NCI-H345 (cell line): Measurements from ENCODE around the gene OGFOD2.

Experiments used
- DNase-seq: peaks from one replicate; lab custom pipeline; 2025; lab: John Stamatoyannopoulos, UW

The OGFOD2 gene

DNA sequence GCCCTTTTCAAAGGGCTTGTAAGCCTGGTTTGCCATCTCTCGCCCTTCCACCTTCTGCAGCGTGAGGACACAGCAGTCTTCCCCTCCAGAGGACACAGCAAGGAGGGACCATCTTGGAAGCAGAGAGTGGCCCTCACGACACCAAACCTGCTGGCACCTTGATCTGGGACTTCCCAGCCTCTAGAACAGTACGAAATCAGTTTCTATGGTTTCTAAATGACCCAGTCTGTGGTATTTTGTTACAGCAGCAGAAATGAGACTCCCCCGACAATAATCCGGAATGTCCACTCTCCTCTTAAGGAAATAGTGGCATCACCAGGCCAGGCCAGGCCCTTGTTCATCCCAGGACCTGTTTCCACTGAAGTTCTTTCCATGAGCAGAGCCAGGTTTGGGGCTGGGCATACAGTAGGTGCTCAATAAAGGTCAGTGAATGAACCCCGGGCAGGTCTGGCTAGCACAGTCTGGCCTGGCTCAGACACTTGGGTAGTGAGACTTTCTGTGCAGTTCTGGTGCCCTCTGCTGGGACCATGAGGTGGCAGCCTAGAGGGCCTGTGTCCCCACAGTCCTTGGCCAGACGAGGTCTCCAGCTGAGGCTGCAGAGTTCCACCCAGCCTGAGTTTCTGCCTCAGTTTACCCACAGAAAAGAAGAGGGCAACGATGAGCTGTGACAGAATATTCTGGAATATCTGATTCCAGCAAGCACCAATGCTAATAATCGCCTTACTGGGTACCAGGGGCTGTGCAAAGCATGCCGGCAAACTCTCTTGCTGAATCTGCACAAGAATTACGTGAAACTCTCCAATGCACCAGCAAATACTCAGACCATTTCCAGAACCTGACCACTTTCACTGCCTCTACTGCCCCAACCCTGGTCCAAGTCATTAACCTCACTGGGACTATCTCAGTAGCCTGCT is 22.8 kb upstream of the OGFOD2 start:
- DNase-seq, result peak; percentile 49

DNA sequence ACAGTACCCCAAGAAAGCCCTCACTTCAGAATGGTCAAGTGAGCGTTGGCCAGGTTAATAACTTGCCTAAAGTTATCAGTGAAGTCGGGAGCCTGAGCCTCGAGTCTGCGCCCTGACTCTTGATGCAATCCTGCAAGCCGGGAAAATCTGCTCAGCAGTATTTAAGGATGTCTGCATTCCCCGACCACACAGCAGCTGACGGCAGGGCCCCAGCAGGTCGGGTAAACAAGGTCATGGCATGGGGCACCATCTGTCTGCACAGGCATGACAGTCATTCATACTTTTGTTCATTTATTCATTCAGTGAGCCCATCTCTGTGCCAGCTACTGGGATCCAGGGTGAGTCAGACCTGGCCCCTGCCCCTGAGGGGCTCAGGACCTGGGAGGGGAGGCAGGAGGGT is 19.9 kb upstream of the OGFOD2 start:
- DNase-seq, result no peak

DNA sequence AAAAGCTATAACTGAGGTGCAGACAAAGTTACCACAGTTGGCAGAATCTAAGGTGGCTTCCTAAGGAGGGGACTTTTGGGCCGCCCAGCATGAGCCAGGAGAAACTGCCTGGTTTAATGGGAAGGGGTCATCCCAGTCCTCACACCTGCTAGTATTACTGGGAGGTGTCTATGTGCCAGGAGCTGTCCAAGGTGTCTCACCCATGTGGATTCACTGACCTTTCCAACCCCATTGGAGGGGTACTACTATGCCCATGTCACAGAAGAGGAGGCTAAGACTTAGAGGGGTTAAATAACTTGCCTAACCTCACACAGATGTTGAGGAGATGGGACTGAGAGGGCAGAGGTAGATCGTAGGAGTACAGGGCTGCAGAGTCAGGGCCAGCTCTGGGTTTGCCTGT is 19.0 kb upstream of the OGFOD2 start:
- DNase-seq, result no peak

DNA sequence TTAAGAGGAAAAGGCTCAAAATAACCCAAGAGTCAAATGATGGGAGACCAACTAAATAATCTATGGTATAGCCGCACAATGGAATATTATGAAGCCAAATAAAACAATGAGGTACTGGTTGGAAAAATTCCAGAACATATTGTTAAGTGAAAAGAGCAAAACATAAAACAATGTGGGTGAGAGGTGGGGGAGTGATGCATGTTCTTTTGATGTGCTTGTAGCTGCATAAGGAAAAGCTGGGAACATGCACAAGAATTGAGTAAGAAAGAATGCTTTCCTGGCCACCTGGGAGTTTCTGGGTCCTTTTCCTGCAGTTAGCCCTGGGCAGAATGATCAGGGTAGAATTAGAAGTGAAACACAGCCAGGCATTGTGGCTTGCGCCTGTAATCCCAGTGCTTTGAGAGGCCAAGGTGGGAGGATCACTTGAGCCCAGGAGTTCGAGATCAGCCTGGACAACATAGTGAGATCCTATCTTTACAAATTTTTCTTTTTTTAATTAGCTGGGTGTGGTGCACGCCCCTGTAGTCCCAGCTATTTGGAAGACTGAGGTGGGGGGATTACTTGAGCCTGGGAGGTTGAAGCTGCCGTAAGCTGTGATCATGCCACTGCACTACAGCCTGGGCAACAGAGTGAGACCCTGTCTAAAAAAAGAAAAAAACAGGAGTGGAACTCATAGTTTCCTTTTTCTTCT is 16.7 kb upstream of the OGFOD2 start:
- no peak for DNase-seq

DNA sequence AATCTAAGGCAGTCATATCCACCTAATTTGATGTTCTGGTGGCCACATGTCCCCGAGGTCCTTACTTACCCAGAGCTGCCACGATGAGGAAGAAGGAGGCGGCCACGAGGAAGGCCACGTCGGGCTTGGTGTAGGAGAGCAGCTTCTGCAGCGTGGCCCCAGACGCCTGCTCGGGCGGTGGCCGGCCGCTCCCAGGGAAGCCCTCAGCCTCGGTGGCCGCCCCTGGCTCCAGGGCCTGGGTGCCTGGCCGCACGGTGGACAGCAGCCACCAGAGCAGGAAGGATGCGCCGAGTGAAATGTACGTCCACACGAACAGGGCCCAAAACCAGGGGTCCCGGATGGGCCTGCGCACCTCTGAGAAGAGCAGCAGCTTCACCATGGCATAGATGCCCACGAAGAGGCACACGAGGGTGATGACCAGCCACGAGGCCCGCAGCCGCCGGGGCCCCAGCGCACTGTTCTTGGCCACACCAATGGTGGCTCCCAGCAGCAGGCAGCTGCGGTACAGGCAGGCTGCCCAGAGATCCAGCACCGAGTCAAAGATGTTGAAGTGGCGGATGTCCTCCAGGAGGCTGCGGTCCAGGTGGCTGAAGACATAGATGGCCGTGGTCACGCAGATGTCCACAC is 15.4 kb upstream of the OGFOD2 start:
- no peak for DNase-seq

DNA sequence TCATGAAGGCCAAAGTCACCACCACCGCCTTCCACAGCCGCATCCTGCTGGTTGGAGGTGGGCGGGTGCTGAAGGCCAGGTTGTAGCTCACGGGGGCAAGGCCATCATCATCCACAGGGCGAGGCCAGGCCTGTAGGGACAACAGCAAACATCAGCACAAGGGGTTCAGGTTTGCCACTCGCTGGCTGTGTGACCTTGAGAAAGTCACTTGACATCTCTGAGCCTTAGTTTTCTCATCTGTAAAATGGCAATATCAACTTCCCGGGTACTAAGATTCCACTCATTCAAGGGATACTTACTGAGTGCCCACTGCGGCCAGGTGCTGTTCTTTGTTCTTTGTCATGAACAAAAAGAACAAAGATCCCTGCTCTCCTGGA is 14.9 kb upstream of the OGFOD2 start:
- no peak for DNase-seq

DNA sequence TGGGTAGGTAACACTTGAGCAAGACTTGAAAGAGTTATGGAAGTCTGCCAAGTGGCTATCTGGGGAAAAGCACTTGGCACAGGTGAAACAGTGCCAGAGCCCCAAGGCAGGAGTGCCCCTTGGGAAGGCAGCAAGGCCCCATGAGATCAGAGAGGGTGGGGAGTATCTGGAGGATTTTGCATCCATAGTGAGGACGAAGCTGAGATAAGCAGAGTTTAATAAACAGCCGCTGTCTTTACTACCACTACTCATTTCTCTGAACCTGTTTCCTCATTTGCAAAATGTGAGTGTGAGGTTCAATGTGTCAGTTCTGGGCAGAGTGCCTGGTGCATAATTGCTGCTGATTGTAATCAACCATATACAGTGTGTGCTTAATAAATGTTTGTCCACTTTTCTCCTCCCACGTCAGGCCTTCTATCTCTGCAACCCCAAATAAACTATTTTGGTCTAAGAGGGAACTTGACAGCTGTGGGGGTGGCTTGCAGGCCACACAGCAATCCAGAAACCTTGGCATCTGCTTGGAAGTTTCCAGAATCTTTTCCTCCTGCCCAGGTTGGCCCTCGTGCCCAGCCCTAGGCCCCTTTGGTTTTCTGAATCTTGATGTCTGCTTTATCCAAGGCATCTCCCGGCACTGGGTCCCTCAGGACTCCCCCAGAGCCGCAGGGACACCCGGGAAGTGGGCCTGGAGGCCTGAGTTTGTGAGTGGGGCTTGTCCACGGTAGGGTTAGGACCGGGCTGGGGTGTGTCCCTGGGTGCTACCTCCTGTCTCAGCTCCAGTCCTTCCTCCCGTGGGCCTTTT is 13.3 kb upstream of the OGFOD2 start:
- no peak for DNase-seq

DNA sequence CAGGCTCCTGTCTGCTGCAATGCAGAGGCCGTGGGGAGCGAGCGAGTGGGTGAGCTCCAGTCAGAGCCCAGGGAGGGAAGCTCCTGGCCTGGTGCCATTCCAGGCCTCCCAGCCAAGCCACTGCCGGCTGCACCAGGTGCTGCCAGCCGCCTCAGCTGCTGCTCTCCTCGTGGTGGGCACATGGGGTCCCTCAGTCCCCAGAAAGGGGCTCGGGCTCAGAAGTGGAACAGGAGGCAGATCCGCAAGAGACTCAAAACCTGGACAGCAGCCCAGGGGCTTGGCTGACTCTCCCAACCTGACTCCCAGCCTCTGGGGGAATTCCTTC is 11.1 kb upstream of the OGFOD2 start:
- DNase-seq, result no peak

DNA sequence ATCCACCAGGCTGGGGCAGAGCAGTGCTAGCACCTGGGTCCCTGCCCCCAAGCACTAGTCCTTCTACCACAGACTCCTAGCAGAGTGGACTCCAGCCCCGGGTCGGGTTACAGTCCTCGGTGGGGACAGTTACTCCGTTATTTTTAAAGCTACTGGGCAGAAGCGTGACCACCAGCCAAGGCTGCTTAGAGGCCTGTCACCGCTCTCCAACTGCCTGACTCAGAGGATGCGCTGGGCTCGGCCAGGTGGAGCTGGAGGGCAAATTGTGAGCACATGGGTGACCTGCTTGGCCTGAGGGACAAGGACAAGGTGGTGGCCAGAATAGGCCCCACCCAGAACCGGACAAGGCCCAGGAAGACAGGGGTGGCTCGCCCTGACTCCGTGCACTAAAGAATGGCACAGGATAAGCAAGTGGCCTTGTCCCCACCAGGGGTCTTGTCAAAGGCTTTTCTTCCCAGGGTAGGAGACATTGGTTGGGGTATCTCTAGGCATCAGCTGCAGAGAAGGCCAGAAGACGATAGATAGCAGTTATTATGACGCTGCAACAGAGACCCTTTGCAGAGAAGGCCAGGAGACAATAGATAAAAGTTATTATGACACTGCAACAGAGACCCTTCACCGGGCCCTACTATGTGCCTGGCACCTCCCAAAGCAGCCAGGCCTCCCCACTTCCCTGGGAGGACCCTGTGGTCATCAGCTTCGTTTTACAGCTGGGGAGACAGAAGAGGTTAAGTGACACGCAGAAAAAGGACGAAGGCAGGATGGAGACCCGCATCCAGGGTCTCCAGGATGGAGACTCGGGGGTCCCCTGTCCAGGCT is 10.4 kb upstream of the OGFOD2 start:
- no peak for DNase-seq

DNA sequence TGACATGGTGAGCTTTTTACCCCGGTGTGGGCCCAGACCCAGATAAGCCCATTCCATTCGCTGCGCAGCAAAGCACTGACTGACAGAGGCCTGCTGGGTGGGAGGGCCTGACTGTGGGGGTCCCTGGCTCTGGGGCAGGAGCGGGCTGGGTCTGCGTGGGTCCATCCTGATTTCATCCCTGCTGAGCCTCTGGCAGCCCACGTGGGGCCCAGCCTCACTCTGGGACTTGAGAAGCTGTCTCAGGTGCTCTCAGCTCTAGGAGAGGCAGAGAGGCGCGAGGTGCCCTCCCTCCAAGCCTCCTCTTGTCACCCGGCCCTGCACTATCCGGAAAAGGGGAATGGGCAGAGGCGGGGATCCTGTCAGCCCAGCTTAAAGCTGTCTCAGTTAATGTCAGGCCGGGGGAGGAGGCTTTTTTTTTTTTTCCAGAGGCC is 9.7 kb upstream of the OGFOD2 start:
- no peak for DNase-seq

DNA sequence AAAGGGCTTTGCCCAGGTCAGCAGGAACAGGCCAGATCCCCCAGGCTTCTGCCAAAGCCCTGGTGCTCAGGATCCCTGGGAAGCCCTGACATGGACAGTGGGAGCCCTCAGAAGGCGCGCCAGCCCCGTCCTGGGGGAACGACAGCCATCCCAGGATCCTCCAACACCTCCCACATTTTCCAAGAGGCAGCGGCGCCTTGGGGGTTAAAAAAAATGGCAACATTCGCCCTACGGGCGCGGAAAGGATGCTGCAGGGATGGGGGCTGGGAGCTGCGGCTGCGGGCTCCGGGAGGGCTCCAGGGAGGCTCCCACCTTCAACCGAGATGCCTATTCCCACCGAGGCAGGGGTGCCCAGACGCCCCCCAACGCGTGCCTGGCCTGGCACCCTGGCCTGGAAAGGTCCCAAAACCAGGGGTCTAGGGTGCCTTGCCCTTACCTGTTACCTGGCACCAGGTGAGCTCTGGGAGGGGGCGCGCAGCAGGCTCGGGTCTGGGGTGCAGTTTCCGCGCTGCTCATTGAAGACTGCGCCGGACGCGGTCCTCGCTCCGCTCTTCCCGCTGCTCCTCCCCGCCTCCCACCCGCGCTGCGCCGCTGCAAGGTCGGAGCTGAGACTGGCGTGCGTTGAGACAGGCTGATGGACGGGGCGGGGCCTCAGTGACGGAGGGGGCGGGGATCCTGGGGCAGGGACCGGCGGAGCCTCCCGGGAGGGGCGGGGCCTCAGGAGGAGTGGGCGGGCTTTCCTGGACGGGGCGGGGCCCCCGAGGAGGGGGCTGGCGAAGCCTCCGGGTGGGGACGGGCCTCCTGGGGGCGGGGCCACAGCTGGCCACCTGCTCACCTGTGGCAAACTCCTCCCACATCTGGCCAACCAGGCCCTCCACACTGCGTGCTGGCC is 8.9 kb upstream of the OGFOD2 start, which contains the start of gene ABCB9:
ABCB9 (minus strand) TSS at position 613 of the 892 bp plus-strand sequence. CDS start 6,228 bp downstream, outside the sequence.
- DNase-seq, result peak; percentile 95

DNA sequence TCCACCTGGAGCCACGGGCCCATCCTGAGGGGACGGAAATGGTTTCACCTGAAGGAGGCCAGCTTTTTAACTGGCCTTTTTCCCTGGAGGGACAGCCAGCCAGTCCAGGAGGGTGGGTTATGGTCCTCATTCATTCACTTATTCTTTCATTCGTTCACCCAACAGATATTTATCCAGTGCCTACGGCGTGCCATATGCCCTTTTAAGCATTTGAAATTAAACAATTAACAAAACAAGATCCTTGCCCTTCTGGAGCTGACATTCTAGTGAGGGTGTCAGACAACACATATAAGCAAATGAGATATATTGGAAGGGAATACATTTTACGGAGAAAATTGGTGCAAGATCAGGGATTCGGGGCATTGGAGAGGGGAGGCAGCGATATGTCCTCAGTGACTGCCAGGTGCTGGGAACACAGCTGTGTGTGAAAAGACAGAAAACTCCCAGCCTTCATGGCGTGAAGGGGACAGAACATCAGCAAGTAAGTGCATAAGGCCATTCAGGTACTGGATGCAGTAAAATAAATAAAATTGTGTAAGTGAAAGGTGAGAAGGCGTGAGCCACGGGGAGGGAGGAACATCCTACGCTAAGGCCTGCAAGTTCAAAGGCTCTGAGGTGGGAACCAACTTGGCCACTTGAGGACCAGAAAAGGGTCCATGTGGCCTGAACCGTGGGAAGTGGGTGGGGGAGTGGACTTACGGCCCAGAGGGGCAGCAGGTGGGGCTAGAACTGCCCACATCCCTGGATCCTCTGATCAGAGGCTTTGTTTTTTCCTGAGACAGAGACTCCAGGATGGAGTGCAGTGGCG is 8.1 kb upstream of the OGFOD2 start:
- DNase-seq, result no peak

DNA sequence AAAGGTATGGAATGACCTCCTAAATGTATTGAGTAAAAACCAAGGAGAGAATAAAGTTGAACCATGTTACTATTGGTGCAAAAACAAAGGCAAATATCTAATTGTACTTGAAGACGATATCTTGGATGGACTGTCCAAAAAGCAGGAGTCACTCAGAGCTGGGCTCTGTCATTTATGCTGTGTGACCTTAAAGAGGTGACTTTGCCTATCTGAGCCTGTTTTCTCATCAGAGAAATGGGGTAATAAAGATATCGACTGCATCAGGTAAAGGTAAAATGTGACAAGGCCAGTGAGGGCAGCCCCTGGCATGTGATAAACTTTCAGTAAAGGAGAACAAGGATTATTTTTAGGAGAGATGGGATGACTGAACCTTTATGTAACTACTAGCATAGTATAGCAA is 6.9 kb upstream of the OGFOD2 start:
- DNase-seq, result no peak

DNA sequence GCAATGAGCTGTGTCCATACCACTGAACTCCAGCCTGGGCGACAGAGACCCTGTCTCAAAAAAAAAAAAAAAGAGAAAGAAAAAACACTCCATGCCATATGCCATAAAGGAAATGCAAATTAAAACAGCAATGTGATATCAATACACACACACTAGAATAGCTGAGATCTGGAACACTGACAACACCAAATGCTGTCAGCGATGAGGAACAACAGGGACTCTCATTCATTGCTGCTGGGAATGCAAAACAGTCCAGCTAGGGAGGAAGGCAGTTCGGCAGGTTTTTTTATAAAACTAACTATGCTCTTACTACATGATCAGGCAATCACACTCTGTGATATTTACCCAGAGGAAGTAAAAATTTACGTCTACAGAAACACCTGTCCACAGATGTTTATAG is 5.4 kb upstream of the OGFOD2 start:
- DNase-seq, result peak; percentile 21

DNA sequence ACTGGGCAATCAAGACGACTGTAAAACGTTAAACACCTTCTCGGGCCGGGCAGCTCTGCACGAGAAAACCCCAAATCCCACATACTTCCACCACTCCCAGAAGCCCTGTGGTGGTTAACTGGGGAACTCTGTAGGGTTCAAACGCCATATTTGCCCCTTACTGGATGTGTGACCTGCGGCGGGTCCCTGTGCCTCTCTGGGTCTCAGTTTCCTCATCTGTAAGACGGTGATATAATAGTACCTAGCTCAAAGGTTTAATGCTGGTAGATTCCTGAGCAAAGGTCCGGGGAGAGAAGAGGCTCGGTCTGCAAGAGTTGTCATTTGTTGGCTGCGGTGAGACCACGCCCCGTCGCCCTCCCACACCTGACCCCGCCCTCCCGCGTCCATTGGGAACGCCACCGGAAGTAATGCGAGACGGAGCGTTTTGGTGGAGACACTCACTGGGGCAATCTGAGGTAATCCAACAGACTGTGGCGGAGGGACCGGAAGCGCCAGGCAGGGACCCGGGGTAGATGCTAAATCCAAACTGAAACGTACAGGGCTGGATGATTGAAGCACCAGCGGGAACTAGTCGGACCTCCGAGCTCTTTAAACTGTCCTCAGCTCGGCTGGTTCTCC is 661 bp upstream of the OGFOD2 start:
- peak; percentile 98 for DNase-seq

DNA sequence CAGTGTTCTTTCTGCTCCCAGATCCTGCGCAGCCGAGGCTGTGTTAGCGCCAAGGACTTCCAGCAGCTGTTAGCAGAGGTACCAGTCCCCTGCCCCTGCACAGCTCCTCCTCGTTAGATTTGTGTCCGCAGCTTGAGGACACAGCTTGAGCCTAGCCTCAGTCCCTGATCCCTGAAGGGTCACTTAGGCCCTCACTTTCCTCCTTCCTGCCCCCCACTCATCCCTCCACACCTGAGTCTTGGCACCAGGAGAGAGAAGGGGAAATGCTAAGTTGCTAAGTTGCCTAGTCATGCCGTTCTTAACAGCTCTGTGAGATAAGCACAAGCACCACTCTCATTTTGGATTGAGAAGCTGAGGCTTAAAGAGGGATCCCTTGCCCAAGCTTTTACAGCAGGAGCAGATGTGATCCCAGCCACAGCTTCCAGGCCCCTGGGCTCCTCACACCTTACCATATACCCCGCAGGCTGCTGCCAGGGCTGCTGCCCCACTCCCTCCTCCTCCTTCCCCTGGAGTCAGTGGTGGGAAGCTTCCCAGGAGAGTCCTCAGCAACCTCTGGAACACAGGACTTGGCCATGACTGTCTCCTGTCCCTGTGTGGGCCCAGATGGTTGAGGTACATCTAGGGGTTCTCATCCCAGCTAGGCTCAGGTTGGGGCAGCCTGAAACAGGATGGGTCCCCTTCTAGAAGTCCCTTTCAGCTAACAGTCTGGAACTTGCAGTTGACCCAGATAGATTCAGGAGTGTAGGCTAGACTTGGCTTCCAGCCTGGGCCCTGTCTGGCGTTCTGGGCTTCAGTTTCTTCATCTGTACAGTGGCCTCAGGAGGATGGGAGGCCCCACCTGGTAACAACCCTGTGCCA is 975 bp downstream of the OGFOD2 start:
- DNase-seq, result no peak

DNA sequence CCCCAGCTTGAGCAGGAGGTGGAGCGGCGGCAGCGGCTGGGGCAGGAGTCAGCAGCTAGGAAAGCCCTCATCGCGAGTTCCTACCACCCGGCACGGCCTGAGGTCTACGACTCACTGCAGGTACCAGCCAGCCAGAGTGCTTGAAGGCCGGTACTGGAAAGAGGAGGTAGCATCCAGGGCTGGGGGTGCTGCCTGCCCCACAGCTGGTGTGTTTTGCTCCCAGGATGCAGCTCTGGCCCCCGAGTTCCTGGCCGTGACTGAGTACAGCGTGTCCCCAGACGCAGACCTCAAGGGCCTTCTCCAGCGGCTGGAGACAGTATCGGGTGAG is 1.6 kb downstream of the OGFOD2 start:
- DNase-seq, result no peak

DNA sequence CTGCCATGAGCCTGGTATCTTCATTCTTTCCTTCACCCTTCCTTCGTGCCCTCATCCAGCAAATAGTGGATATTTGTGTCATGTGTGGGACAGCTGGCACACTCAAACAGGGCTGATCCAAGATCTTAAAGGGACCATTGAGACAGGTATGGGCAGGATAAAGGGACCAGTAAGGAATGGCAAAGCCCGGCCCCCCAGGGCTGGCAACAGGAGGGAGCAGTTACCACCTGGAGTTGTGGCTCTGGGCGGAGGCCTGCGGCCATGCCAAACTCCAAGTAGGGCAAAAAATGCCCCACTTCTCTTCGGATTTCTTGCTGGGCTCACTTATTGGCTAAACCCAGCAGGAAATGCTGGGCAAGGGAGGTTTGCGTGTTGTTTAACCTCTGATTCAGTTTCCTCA is 2.1 kb downstream of the OGFOD2 start:
- DNase-seq, result no peak
